ENCODE measurements around the gene PGM5.

The PGM5 gene

DNA sequence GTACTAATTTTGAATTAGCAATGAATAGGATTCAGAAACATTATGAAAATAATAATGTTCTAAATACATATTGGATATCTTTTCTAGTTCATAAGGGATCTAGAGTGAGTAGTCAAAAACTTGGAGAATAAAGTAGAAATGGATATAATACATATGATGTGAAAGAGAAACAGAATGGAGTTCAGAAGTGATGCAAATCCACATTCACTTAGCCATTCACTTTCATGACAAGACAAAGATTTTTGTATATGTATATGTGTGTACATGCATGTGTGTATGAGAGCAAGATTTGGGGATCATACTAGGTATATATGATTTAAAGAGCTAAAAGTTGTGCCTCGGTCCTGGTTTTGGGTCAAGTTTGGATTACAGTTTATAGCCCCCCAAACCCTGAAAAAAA lies 150.1 kb downstream of the PGM5 start:
- TF ChIP-seq, protein P1, sequence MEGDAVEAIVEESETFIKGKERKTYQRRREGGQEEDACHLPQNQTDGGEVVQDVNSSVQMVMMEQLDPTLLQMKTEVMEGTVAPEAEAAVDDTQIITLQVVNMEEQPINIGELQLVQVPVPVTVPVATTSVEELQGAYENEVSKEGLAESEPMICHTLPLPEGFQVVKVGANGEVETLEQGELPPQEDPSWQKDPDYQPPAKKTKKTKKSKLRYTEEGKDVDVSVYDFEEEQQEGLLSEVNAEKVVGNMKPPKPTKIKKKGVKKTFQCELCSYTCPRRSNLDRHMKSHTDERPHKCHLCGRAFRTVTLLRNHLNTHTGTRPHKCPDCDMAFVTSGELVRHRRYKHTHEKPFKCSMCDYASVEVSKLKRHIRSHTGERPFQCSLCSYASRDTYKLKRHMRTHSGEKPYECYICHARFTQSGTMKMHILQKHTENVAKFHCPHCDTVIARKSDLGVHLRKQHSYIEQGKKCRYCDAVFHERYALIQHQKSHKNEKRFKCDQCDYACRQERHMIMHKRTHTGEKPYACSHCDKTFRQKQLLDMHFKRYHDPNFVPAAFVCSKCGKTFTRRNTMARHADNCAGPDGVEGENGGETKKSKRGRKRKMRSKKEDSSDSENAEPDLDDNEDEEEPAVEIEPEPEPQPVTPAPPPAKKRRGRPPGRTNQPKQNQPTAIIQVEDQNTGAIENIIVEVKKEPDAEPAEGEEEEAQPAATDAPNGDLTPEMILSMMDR (IDR thresholded peaks at IDR 0.05; ENCODE audit: low read length), result no peak
- TF ChIP-seq EZH2phosphoT487 (IDR thresholded peaks at IDR 0.05; ENCODE audit: low read length) (no peak), EZH2 (optimal IDR thresholded peaks at IDR 0.05; ENCODE audit: low read depth, low read length) (no peak)
- Histone ChIP-seq H3K4me2 (ENCODE audit: low read depth, low read length) (no peak overlapping the region), H3K9me3 (replicated peaks; ENCODE audit: insufficient read depth, low read length) (no peaks in the 10 kb centered on the region), H3K9me2 (replicated peaks; ENCODE audit: insufficient read depth, low read length) (no peaks in the 10 kb centered on the region), H3F3A (ENCODE audit: insufficient read depth, low read length) (no peaks in the 10 kb centered on the region), H3K4me1 (ENCODE audit: low read length) (no peaks in the 10 kb centered on the region), H3K4me3 (ENCODE audit: low read length) (no peak overlapping the region), H3K27ac (ENCODE audit: low read length) (no peak overlapping the region), H3K9ac (ENCODE audit: low read length) (no peak overlapping the region), H3K79me2 (ENCODE audit: low read length) (no peaks in the 10 kb centered on the region), H3K27me3 (replicated peaks; ENCODE audit: insufficient read depth, low read length) (no peaks in the 10 kb centered on the region), H3K36me3 (replicated peaks; ENCODE audit: insufficient read depth, low read length) (no peaks in the 10 kb centered on the region), H4K20me1 (ENCODE audit: insufficient read depth, low read length) (no peaks in the 10 kb centered on the region), H2AFZ (ENCODE audit: low read length) (no peak overlapping the region)
- no peak for DNase-seq

DNA sequence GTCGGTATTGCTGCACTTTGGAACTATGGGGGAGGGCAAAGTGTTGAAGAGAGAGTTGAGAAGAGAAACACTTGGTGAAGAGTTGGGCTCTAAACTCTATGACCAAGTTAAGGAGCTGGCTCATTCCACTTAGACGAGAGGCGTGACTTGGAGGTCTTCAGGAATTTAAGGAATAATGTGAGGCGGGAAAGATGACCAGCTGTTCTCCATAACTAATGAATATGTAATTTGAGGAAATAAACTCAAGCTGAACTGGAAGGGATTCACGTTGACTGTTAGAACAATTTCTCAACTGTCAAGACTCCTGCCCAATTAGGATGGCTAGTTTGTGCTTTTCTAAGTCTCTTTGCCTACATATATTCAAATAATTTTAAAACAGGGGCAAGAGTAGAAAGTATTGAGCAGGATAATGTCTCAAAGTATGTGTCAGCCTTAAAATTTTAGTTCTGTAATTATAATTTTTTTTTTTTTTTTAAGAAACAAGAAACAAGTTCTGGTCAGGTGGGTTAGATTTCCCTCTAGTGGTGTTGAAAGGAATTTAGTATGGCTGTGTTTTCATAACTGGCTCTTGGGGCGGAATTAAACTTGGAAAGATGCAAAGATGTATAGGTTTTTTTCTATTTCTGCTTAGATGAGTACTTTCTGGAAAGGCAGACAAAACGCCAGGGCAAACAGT lies 150.9 kb downstream of the PGM5 start:
- H3K4me1 ChIP-seq (ENCODE audit: low read length), result no peaks in the 10 kb centered on the region
- DNase-seq, result no peak
- no peaks in the 10 kb centered on the region for H4K20me1 ChIP-seq (ENCODE audit: insufficient read depth, low read length)
- no peak overlapping the region for H3K9ac ChIP-seq (ENCODE audit: low read length)
- H3K79me2 ChIP-seq (ENCODE audit: low read length), result no peaks in the 10 kb centered on the region
- no peak overlapping the region for H3K27ac ChIP-seq (ENCODE audit: low read length)
- TF ChIP-seq, protein P1 (IDR thresholded peaks at IDR 0.05; ENCODE audit: low read length), result peak; percentile 48
- TF ChIP-seq EZH2 (optimal IDR thresholded peaks at IDR 0.05; ENCODE audit: low read depth, low read length), result no peak
- no peak overlapping the region for H2AFZ ChIP-seq (ENCODE audit: low read length)
- no peaks in the 10 kb centered on the region for H3K9me2 ChIP-seq (replicated peaks; ENCODE audit: insufficient read depth, low read length)
- no peaks in the 10 kb centered on the region for H3K9me3 ChIP-seq (replicated peaks; ENCODE audit: insufficient read depth, low read length)
- H3F3A ChIP-seq (ENCODE audit: insufficient read depth, low read length), result no peaks in the 10 kb centered on the region
- H3K4me2 ChIP-seq (ENCODE audit: low read depth, low read length), result no peak overlapping the region
- H3K36me3 ChIP-seq (replicated peaks; ENCODE audit: insufficient read depth, low read length), result no peaks in the 10 kb centered on the region
- H3K4me3 ChIP-seq (ENCODE audit: low read length), result no peak overlapping the region
- no peaks in the 10 kb centered on the region for H3K27me3 ChIP-seq (replicated peaks; ENCODE audit: insufficient read depth, low read length)

DNA sequence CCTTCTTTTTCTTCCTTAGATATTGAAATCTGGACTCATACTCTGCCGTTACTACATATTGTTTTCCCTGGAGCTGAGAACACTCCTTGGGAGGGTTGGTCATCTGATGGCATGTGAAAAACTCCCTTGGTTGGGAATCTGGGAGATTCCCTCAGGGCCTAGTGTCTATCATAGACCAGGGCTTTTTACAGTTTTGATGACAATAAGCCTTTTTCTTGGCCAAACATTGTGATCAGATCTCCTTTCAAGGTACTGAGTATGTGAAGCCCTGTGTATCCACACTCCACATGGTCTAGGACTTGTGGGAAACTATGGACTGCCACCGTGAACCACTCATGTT lies 151.4 kb downstream of the PGM5 start:
- Histone ChIP-seq H3K27ac (ENCODE audit: low read length) (no peak overlapping the region), H3K9ac (ENCODE audit: low read length) (no peak overlapping the region), H3F3A (ENCODE audit: insufficient read depth, low read length) (no peaks in the 10 kb centered on the region), H3K79me2 (ENCODE audit: low read length) (no peaks in the 10 kb centered on the region), H3K4me3 (ENCODE audit: low read length) (no peak overlapping the region), H2AFZ (ENCODE audit: low read length) (no peak overlapping the region), H4K20me1 (ENCODE audit: insufficient read depth, low read length) (no peaks in the 10 kb centered on the region), H3K36me3 (replicated peaks; ENCODE audit: insufficient read depth, low read length) (no peaks in the 10 kb centered on the region), H3K4me2 (ENCODE audit: low read depth, low read length) (no peak overlapping the region), H3K9me3 (replicated peaks; ENCODE audit: insufficient read depth, low read length) (no peaks in the 10 kb centered on the region), H3K27me3 (replicated peaks; ENCODE audit: insufficient read depth, low read length) (no peaks in the 10 kb centered on the region), H3K9me2 (replicated peaks; ENCODE audit: insufficient read depth, low read length) (no peaks in the 10 kb centered on the region), H3K4me1 (ENCODE audit: low read length) (no peaks in the 10 kb centered on the region)
- TF ChIP-seq EZH2 (optimal IDR thresholded peaks at IDR 0.05; ENCODE audit: low read depth, low read length), result no peak
- no peak for TF ChIP-seq EZH2phosphoT487 (IDR thresholded peaks at IDR 0.05; ENCODE audit: low read length)
- TF ChIP-seq, protein P1 (IDR thresholded peaks at IDR 0.05; ENCODE audit: low read length), result no peak
- DNase-seq, result no peak

Data from MM.1S (cell line).